EH (cell line): ENCODE data around the gene CIRBP.

ENCODE experiments used
- DNase-seq: peaks from one replicate; pipeline ENCODE4 v3.0.0-alpha.2; 2015; ENCODE audit warnings: low read depth

Gene CIRBP

GRCh38 chr19:1230783-1231489 lies 38.2 kb upstream of the CIRBP start:
- no peak for DNase-seq

- DNase-seq = no peak
These were observed 37.1 kb upstream of the CIRBP start for GRCh38 chr19:1231729-1232637.

- peak; percentile 31 for DNase-seq
These were observed 36.5 kb upstream of the CIRBP start for GRCh38 chr19:1232652-1233072.

DNA sequence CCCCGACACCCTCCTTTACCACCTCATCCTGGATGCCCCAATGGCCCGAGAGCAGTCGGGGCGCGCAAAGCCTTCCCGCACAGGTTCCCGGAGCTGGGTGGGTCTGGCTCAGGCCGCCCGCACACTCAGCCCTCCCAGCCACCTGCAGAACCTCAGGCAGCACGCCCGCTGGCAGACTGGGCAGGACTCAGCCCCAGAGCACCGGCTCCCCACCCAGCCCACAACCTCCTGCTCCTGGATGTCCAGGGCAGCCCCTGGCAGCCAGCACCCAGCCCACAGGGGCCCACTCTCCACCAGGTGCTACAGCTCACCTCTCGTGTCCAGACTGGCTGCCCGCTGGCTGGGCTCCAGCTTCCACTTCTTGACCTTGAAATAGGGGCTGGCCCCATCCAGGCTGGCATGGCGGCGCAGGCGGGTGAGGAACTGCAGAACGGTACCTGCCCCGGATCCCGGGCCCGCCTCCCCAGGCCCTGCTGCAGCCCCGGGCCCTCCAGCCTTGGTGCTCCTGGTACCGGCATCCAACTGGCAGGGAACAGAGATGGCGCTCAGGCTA lies 35.9 kb upstream of the CIRBP start:
- no peak for DNase-seq

- DNase-seq = no peak
These were observed 34.8 kb upstream of the CIRBP start for GRCh38 chr19:1234051-1234954.

DNA sequence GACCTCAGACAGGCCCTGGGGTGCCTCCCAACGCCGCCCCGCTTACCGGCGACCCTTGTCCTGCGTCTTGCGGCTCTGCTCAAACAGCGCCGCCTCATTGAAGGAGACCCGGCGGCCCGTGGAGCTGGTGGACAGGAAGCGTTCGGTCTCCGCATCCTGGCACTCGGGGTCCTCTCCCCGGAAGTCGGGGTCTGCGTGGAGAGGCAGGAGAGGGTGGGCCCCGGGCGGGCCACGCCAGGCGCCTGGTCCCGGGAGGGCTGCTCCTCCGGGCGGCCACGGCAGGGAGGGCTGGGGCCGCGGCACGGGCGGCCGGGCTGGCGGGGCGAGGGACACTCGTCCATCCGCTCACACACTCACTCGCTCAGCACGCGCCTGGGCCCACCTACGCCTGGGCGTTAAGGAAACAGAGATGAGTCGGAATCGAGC lies 34.2 kb upstream of the CIRBP start:
- DNase-seq = no peak

DNA sequence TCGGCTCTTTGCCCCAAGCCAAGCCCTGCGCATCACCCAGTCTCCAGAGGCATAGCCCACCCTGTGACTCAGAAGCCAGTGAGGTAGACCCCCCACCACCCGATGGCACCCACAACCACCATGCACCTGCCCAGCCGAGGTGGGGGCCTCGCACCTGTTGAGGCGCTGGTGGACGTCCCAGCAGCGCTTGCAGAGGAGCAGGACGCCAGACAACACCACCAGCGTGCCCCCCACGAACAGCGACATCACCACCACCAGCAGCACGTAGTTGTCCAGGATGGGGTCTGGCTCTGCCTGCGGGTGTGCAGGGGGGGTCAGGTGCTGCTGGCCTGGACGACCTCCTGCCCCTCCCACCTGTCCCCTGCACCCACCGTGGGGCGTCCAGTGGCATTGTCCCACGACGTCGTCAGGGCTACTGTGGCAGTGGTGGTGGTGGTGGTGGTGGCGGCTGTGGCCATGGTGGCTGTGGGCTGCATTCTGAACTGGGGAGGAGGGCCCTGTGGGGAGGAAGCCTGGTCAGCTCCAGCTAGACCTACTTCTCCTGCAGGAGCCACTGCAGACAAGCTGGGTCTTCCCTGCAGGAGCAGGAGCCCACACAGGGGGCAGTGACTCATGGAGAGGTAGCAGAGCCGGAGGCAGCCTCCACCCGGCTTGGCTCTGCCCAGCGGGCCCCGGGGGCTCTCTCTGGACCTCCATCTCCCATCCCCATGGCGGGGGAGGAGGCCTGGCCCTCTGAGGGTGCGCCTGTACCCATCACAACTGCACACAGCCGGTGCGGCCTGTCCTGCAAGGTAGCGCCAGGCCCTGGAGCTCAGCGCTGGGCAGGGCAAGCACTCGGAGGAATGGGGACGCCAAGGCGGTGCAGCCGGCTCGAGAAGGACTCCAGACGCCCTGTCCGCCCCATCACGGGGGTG lies 33.2 kb upstream of the CIRBP start:
- peak; percentile 65 for DNase-seq

GRCh38 chr19:1236576-1236975 lies 32.6 kb upstream of the CIRBP start:
- DNase-seq = no peak

DNA sequence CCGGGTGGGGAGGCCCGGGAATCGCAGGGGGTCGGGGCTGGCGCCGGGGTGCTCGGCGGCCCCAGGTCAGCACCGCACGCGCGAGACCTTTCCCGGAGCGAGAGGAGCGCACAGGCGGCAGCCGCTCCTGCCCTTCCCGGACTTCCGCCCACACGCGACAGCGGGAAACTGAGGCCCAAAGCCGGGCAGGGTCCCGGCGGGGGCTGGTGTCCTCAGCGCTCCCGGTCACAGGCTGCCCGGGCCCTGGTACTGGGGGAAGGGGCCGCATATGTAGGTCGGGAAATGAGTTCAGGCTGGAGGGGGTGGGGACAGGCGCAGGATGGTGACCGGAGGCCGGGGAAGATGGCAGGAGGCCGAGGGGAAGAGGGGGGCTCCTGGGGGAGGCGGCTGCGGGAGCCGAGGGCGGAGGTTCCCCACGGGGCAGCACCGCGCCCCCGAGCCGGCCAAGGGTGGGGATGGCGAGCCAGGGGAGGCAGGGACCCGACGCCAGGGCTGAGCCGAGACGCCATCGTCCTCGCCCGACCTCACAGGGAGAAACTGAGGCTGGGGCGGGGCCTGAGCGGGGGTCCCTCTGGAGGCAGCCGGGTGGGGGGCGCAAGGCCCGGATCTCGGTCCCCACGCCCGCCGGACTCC lies 32.0 kb upstream of the CIRBP start:
- peak; percentile 53 for DNase-seq

DNA sequence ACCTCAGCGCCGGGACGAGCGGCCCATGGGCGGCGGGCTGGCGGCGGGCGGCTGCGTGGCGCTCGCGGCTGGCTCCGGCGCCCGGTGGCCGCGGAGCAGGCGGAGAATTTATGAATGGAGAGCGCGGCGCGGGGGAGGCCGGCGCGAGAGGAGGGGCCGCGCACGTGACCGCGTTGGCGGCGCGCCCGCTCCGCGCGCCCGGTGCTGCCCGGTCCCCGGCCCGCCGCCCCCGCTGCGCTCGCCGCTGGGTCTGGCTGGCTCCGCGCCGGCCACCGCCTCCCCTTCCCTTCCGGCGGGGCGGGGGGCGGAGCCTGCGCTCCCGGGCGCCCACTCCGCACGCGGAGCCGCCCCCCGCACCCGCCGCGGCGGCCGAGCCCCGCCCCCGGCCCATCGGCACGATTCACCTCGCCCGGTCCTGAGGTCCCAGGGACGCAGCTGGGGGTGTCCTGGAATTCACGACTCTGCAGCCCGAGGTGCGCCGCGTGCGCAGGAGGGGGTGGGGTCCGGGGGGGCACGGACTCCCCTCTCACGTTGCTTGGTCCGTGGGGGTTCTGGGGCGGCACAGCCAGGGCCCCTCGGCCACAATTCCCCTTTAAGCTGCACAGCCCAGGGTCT lies 31.3 kb upstream of the CIRBP start, which contains the start of gene CBARP:
CBARP (minus strand) TSS at position 252 of the 615 bp plus-strand sequence. CDS start 1,905 bp downstream, outside the sequence.
- DNase-seq = peak; percentile 51

DNA sequence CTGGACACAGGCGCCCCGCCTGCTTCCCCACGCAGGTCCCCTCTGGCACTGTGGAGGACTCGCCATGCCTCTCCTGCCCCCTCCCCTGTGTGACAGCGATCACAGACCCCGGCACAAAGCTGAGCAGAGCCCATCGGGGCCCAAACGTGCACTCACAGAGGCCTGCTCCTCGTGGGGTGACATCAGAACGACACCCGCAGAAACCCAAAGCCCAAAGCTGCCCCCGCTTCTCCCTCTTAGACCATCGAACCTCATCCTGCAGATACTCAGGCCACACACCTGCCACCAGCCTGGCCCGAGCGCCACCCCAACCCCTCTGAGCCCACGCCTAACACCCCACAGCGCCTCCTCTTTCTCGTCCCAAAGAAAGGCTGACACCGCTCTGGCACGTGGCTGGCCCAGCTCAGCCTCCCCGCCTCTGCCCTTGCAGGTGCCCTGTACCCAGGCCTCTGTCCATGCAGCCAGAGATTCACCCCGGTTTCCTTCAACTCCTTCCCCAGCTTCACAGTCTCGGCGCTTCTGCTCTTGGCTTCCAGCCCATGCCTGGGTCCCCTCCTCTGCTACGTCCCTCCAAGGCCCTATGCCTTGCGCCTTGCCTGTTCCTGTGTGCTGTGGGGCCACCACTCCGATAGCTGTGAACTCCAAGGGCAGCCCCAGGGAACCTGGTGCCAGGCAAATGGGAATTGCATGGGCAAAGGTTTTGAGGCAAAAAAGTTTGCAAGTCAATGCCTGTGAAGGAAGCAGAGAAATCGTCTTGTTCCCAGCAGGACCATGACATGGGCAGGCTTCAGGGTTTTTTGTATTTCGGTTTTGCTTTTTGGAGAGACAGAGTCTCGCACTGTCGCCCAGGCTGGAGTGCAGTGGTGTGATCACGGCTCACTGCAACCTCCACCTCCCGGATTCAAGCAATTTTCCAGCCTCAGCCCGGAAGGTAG lies 30.5 kb upstream of the CIRBP start:
- no peak for DNase-seq

DNA sequence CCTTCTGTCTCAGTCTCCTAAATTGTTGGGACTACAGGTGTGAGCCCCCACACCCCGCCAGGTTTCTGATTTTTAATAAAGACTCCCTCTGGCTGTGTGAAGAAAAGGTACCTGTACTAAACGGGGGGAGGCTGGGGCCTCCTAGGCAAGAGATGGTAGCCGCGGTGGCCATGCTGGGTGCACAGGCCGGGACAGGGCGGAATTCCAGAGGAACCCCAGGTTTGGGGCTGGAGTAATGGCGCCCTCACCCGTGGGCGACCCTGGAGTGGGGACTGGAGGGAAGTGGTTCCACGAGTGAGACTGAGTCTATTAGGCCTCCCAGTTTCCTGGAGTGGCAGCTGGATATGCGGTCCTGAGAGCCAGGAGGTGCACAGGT lies 29.7 kb upstream of the CIRBP start:
- no peak for DNase-seq

DNA sequence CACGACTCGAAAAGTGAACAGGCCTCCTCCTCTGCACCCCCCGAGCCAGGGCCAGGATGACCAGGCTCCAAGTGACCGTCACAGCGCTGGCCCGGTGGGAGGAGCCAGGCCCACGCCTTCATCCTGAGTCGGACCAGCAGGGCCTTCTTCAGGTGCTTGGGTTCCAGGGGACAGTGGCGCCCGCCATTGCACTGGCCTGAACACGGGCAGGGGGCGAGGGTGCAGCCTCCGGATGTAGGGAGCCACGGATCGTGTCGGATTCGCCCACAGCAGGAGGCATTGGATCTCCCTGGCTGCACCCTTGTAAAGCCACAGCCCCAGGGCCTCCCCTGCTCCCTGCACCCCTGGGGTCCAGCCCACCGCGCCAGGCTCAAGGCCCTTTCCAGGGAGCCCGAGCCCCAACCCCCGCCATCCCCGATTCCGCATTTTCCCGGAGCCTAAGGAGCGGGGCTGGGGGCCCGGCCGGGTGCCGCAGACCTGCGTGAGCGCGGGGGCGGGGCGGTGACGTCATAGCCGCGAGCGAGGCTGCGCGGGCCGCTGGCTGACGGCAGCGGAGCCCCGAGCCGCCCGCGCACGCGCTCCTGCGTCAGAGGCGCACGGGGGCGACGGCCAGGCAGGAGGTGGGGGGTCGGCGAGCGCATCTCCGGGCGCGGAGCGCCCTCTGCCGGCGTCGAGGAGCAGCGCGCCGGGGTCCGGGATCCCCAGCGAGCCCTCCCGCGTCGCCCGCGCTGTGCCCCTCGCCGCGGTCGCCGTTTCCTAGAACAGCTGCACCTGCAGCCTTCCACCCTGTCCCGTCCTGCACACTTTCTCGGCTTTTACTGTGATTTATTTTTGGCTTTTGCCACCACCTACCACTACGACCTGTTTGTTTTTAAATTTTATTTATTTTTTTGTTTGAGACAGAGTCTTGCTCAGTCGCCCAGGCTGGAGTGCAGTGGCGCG lies 29.1 kb upstream of the CIRBP start:
- peak; percentile 88 for DNase-seq

- no peak for DNase-seq
These were observed 28.2 kb upstream of the CIRBP start for GRCh38 chr19:1240925-1241324.

GRCh38 chr19:1241417-1242095 lies 27.6 kb upstream of the CIRBP start, which contains the start of gene ATP5F1D:
Gene ATP5F1D (plus strand): TSS chr19:1241751. CDS start chr19:1241851, 100 bp downstream.
- DNase-seq = peak; percentile 95

DNA sequence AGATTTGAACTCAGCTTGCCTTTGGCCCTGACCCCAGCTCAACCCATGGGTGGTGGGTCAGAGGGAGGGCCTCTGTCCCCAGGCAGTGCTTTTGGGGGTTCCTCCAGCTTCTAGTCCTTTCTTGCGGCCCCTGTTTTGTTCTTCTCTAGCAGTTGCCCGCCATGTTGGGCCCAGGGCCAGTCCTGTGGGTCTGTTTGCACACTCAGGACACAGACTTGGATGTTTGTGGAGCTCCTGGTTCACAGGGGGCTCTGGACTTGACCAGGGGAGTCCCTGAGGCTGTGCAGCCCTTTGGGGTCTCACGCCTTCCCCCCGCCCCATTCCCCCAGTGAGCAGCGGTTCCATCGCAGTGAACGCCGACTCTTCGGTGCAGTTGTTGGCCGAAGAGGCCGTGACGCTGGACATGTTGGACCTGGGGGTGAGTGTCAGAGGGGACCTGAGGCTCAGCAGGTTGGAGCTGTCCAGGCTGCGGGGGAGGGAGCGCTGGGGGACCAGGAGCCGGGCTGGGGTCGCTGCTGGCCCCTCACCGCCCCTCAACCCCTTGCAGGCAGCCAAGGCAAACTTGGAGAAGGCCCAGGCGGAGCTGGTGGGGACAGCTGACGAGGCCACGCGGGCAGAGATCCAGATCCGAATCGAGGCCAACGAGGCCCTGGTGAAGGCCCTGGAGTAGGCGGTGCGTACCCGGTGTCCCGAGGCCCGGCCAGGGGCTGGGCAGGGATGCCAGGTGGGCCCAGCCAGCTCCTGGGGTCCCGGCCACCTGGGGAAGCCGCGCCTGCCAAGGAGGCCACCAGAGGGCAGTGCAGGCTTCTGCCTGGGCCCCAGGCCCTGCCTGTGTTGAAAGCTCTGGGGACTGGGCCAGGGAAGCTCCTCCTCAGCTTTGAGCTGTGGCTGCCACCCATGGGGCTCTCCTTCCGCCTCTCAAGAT lies 25.1 kb upstream of the CIRBP start:
- DNase-seq = peak; percentile 85
